ENCODE measurements around the gene TRAPPC14. TPM values are rescaled to one million over a fixed set of nuclear protein-coding genes. Genes with fewer than 3 reads are reported as not detected.

TRAPPC14 gene
- total RNA-seq, 2 experiments from 2014 or later: 54.0 to 54.6 TPM

GRCh38 chr7:100118388-100119071 lies 40.0 kb downstream of the TRAPPC14 start:
- no peak for DNase-seq
- H3K27ac Mint-ChIP-seq: peak overlapping the region; percentile 99
- ChIA-PET CTCF (no interaction called here), POLR2A (no interaction called here)
- peaks cover 23% of the 10 kb centered on the region for H3K36me3 Mint-ChIP-seq (ENCODE audit: low read depth)
- H3K9me3 Mint-ChIP-seq: no peaks in the 10 kb centered on the region
- peak overlapping the region; percentile 83 for H3K4me3 Mint-ChIP-seq
- H3K4me1 Mint-ChIP-seq: peaks cover 24% of the 10 kb centered on the region
- no peaks in the 10 kb centered on the region for H3K27me3 Mint-ChIP-seq

- peaks cover 34% of the 10 kb centered on the region for H3K36me3 Mint-ChIP-seq (ENCODE audit: low read depth)
- POLR2A ChIA-PET: no interaction called here
- CTCF ChIA-PET: interaction anchor here (1.0 to 5.9 kb wide), 2 partner anchors 13 to 234 kb away, joined by 3 to 26 read pairs; partner anchors contain the start of genes AP4M1 and MCM7
- no peaks in the 10 kb centered on the region for H3K9me3 Mint-ChIP-seq
- no peak for DNase-seq
- H3K27me3 Mint-ChIP-seq: no peaks in the 10 kb centered on the region
- peaks cover 12% of the 10 kb centered on the region for H3K4me1 Mint-ChIP-seq
- no peak overlapping the region for H3K4me3 Mint-ChIP-seq
- H3K27ac Mint-ChIP-seq: no peak overlapping the region
These were observed 43.5 kb downstream of the TRAPPC14 start for GRCh38 chr7:100115026-100115425.

GRCh38 chr7:100111914-100112313 lies 46.6 kb downstream of the TRAPPC14 start:
- Mint-ChIP-seq H3K4me1 (peaks cover 1% of the 10 kb centered on the region), H3K36me3 (ENCODE audit: low read depth) (peaks cover 41% of the 10 kb centered on the region), H3K9me3 (no peaks in the 10 kb centered on the region), H3K27ac (no peak overlapping the region), H3K4me3 (no peak overlapping the region), H3K27me3 (no peaks in the 10 kb centered on the region)
- ChIA-PET POLR2A (no interaction called here), CTCF (interaction anchor here (0.7 to 5.9 kb wide), 2 partner anchors 10 to 123 kb away, joined by 3 to 26 read pairs; partner anchors contain the start of genes AP4M1 and MCM7)
- no peak for DNase-seq

GRCh38 chr7:100111156-100111555 lies 47.4 kb downstream of the TRAPPC14 start:
- Mint-ChIP-seq H3K4me1 (no peaks in the 10 kb centered on the region), H3K9me3 (no peaks in the 10 kb centered on the region), H3K27ac (no peak overlapping the region), H3K36me3 (ENCODE audit: low read depth) (peaks cover 41% of the 10 kb centered on the region), H3K27me3 (no peaks in the 10 kb centered on the region), H3K4me3 (no peak overlapping the region)
- ChIA-PET POLR2A (interaction anchor here (0.6 kb wide), 1 partner anchor 54 kb away, joined by 3 read pairs; no protein-coding TSS in a partner anchor), CTCF (interaction anchor here (5.9 kb wide), 1 partner anchor 10 kb away, joined by 26 read pairs; the partner anchor contains the start of genes AP4M1 and MCM7)
- DNase-seq: no peak

GRCh38 chr7:100109521-100110163 lies 48.9 kb downstream of the TRAPPC14 start:
- no peaks in the 10 kb centered on the region for H3K27me3 Mint-ChIP-seq
- CTCF ChIA-PET: interaction anchor here (0.6 kb wide), 1 partner anchor 163 kb away, joined by 3 read pairs; no protein-coding TSS in a partner anchor

GRCh38 chr7:100107890-100108289 lies 50.6 kb downstream of the TRAPPC14 start:
- Mint-ChIP-seq H3K9me3 (no peaks in the 10 kb centered on the region), H3K27me3 (no peaks in the 10 kb centered on the region), H3K36me3 (ENCODE audit: low read depth) (peaks cover 42% of the 10 kb centered on the region), H3K4me1 (peaks cover 6% of the 10 kb centered on the region), H3K4me3 (no peak overlapping the region), H3K27ac (no peak overlapping the region)
- CTCF ChIA-PET: interaction anchor here (1.1 kb wide), 1 partner anchor 346 kb away, joined by 4 read pairs; no protein-coding TSS in a partner anchor
- DNase-seq: no peak
- POLR2A ChIA-PET: no interaction called here

More at GRCh38 chr7:100109521-100110163, 48.9 kb downstream of the TRAPPC14 start:
- H3K4me3 Mint-ChIP-seq: no peak overlapping the region
- no peaks in the 10 kb centered on the region for H3K9me3 Mint-ChIP-seq
- no peak overlapping the region for H3K27ac Mint-ChIP-seq
- H3K4me1 Mint-ChIP-seq: no peaks in the 10 kb centered on the region
- no peak for DNase-seq
- POLR2A ChIA-PET: no interaction called here
- H3K36me3 Mint-ChIP-seq (ENCODE audit: low read depth): peaks cover 41% of the 10 kb centered on the region

GRCh38 chr7:100107125-100107737 lies 51.3 kb downstream of the TRAPPC14 start:
- DNase-seq: no peak
- peaks cover 36% of the 10 kb centered on the region for H3K36me3 Mint-ChIP-seq (ENCODE audit: low read depth)
- H3K27me3 Mint-ChIP-seq: no peaks in the 10 kb centered on the region
- no peaks in the 10 kb centered on the region for H3K9me3 Mint-ChIP-seq
- no peak overlapping the region for H3K4me3 Mint-ChIP-seq
- POLR2A ChIA-PET: no interaction called here
- H3K4me1 Mint-ChIP-seq: peaks cover 12% of the 10 kb centered on the region
- H3K27ac Mint-ChIP-seq: no peak overlapping the region
- CTCF ChIA-PET: interaction anchor here (0.6 to 1.1 kb wide), 2 partner anchors 347 to 765 kb away, joined by 3 to 4 read pairs; no protein-coding TSS in a partner anchor

GRCh38 chr7:100106633-100107032 lies 51.9 kb downstream of the TRAPPC14 start:
- H3K27me3 Mint-ChIP-seq: no peaks in the 10 kb centered on the region
- no peak for DNase-seq
- peaks cover 33% of the 10 kb centered on the region for H3K36me3 Mint-ChIP-seq (ENCODE audit: low read depth)
- no peak overlapping the region for H3K27ac Mint-ChIP-seq
- POLR2A ChIA-PET: interaction anchor here (0.5 kb wide), 1 partner anchor 568 kb away, joined by 4 read pairs; no protein-coding TSS in a partner anchor
- H3K4me1 Mint-ChIP-seq: peaks cover 12% of the 10 kb centered on the region
- CTCF ChIA-PET: interaction anchor here (0.6 kb wide), 1 partner anchor 764 kb away, joined by 3 read pairs; no protein-coding TSS in a partner anchor
- H3K9me3 Mint-ChIP-seq: no peaks in the 10 kb centered on the region
- no peak overlapping the region for H3K4me3 Mint-ChIP-seq

- Mint-ChIP-seq H3K27ac (no peak overlapping the region), H3K4me1 (peaks cover 13% of the 10 kb centered on the region), H3K27me3 (no peaks in the 10 kb centered on the region), H3K9me3 (no peaks in the 10 kb centered on the region), H3K36me3 (ENCODE audit: low read depth) (peaks cover 27% of the 10 kb centered on the region), H3K4me3 (no peak overlapping the region)
- ChIA-PET CTCF (interaction anchor here (0.6 to 2.6 kb wide), 4 partner anchors 8 to 25 kb away, joined by 3 to 8 read pairs (median 4); no protein-coding TSS in a partner anchor), POLR2A (no interaction called here)
- DNase-seq: no peak
These were observed 53.0 kb downstream of the TRAPPC14 start for GRCh38 chr7:100105534-100105933.

Small RNA genes within 50 kb of the gene (microRNA-seq; reads per million reads assigned to microRNA genes)
- not detected for gene MIR4658 (ENCODE audit: borderline microRNAs expressed, borderline replicate concordance)

Other genes with a start within 250 kb of the TRAPPC14 start
- 10 to 100 TPM; 33.3 to 33.5 TPM for gene TRIM4, start 239.2 kb downstream of the TRAPPC14 start, total RNA-seq
- gene GJC3, start 229.1 kb downstream of the TRAPPC14 start, total RNA-seq: under 1 TPM in 1 of 2 experiments, not detected in 1; 0.48 TPM
- not detected for gene AZGP1, start 182.7 kb downstream of the TRAPPC14 start, total RNA-seq
- 10 to 100 TPM; 63.2 to 66.0 TPM for gene ZKSCAN1, start 143.1 kb downstream of the TRAPPC14 start, total RNA-seq
- gene ZSCAN21, start 108.9 kb downstream of the TRAPPC14 start, total RNA-seq: 1 to 10 TPM; 6.6 to 9.1 TPM
- 10 to 100 TPM; 24.5 to 28.3 TPM for gene ZNF3, start 77.0 kb downstream of the TRAPPC14 start, total RNA-seq
- gene COPS6, start 69.8 kb downstream of the TRAPPC14 start, total RNA-seq: 10 to 100 TPM; 80.6 to 97.1 TPM
- 100 to 1,000 TPM; 292 to 321 TPM for gene MCM7, start 57.3 kb downstream of the TRAPPC14 start, total RNA-seq
- 10 to 100 TPM; 13.1 to 14.1 TPM for gene AP4M1, start 57.1 kb downstream of the TRAPPC14 start, total RNA-seq
- gene TAF6, start 39.4 kb downstream of the TRAPPC14 start, total RNA-seq: 10 to 100 TPM; 60.1 to 65.5 TPM
- gene CNPY4, start 39.1 kb downstream of the TRAPPC14 start, total RNA-seq: 10 to 100 TPM; 40.5 to 40.7 TPM
- gene MBLAC1, start 31.8 kb downstream of the TRAPPC14 start, total RNA-seq: 1 to 10 TPM; 2.3 to 3.6 TPM
- gene LAMTOR4, start 9.8 kb downstream of the TRAPPC14 start, total RNA-seq: 100 to 1,000 TPM; 124 to 172 TPM
- gene GAL3ST4, start 9.9 kb upstream of the TRAPPC14 start, total RNA-seq: 10 to 100 TPM; 14.2 to 15.6 TPM
- gene GPC2, start 18.7 kb upstream of the TRAPPC14 start, total RNA-seq: 10 to 100 TPM; 13.9 to 20.9 TPM
- gene STAG3, start 19.2 kb upstream of the TRAPPC14 start, total RNA-seq: 10 to 100 TPM; 24.2 to 24.7 TPM
- 10 to 100 TPM; 61.2 to 66.6 TPM for gene PVRIG, start 61.2 kb upstream of the TRAPPC14 start, total RNA-seq
- gene SPDYE3, start 149.0 kb upstream of the TRAPPC14 start, total RNA-seq: not detected
- gene PILRB, start 199.4 kb upstream of the TRAPPC14 start, total RNA-seq: 10 to 100 TPM; 50.6 to 56.2 TPM
- 1 to 10 TPM; 1.8 to 2.7 TPM for gene PILRA, start 214.8 kb upstream of the TRAPPC14 start, total RNA-seq